K562 (cell line): ENCODE data around the gene PDGFC. TPM values are rescaled to one million over a fixed set of nuclear protein-coding genes. Genes with fewer than 3 reads are reported as not detected.

Experiments used
- ATAC-seq: fragments of 200-7000 bp; cut with Tn5 transposase; 3 replicates; pipeline ENCODE4 v1.9.1; 2020; ENCODE audit warnings: moderate library complexity
- BruUV-seq: library from RNA; stranded (reverse); fragments of 400-500 nt; replicated peaks from 2 replicates; lab custom pipeline; 2021; lab: Mats Ljungman, UMichigan
- CTCF ChIA-PET: fragments of 300-600 bp; formaldehyde crosslinking; extraction: SDS; loops from one replicate; lab custom pipeline; 2021; ENCODE audit warnings: low intra/inter-chr PET ratio; lab: Yijun Ruan, JAX
- POLR2A ChIA-PET: fragments of 300-600, 350-650 bp; sonication (Branson Sonifier 250); formaldehyde crosslinking; extraction: SDS; loops from one replicate; lab custom pipeline; 2021; ENCODE audit warnings: antibody characterized with exemption, inconsistent platforms; lab: Yijun Ruan, JAX
- DNase-seq, 4 experiments: peaks; one replicate each; pipeline versions ENCODE4 v3.0.0 to v3.0.0-alpha.2; 2011 to 2018; ENCODE audit warnings: low spot score in 3 of 4, mixed read lengths in 3 of 4; ENCODE audit errors: extremely low read depth in 1 of 4
- FAIRE-seq: peaks from 2 replicates; lab custom pipeline; 2011; peaks lifted over from hg19 to GRCh38; lab: Jason Lieb, UNC
- H2AFZ ChIP-seq: 2 replicates; pipeline ENCODE4 v1.6.0; 2011; ENCODE audit warnings: low read depth, low read length, control low read depth, inconsistent platforms
- H3K27ac ChIP-seq: fragments of 200-600 bp; 3 replicates; pipeline ENCODE4 v1.8.0; 2011; ENCODE audit warnings: low read depth, mild to moderate bottlenecking, control low read depth, inconsistent platforms, low read length, moderate library complexity, mixed read lengths; ENCODE audit errors: extremely low read depth
- H3K27me3 ChIP-seq, 2 experiments: fragments of 300-600 bp in 1 of 2; 2 replicates in 1 of 2; 3 replicates in 1 of 2; pipeline versions ENCODE4 v1.6.0 to v1.8.0; 2011; ENCODE audit warnings: inconsistent platforms in 2 of 2, low read length in 2 of 2, mild to moderate bottlenecking in 1 of 2, mixed read lengths in 1 of 2, moderate library complexity in 1 of 2; ENCODE audit not compliant: control insufficient read depth in 2 of 2, insufficient read depth in 2 of 2
- H3K36me3 ChIP-seq: fragments of 300-600 bp; 3 replicates; pipeline ENCODE4 v1.8.0; 2011; ENCODE audit warnings: mild to moderate bottlenecking, low read length, inconsistent platforms; ENCODE audit not compliant: control insufficient read depth, insufficient read depth
- H3K4me1 ChIP-seq, 2 experiments: fragments of 200-600 bp in 1 of 2; replicated peaks in 1 of 2; 2 replicates in 1 of 2; 3 replicates in 1 of 2; pipeline versions ENCODE4 v1.5.1 to v1.8.0; 2011; ENCODE audit warnings: inconsistent platforms in 2 of 2, low read length in 2 of 2, mild to moderate bottlenecking in 1 of 2, mixed read lengths in 1 of 2, moderate library complexity in 1 of 2; ENCODE audit not compliant: control insufficient read depth in 2 of 2, insufficient read depth in 2 of 2
- H3K4me2 ChIP-seq: 2 replicates; pipeline ENCODE4 v1.6.1; 2011; ENCODE audit warnings: low read length, control low read depth, inconsistent platforms, mixed read lengths; ENCODE audit not compliant: insufficient read depth
- H3K4me3 ChIP-seq: fragments of 200-600 bp; sonication (generic), shearing (Covaris generic); 2 replicates; pipeline ENCODE4 v1.5.1; 2016; ENCODE audit warnings: control low read depth, inconsistent platforms
- H3K79me2 ChIP-seq: fragments of 200-600 bp; 3 replicates; pipeline ENCODE4 v1.8.0; 2011; ENCODE audit warnings: low read length, inconsistent platforms; ENCODE audit not compliant: control insufficient read depth, insufficient read depth
- H3K9ac ChIP-seq, 2 experiments: 2 replicates each; pipeline versions ENCODE4 v1.6.0 to v1.6.1; 2011; ENCODE audit warnings: low read depth in 2 of 2, low read length in 2 of 2, control low read depth in 1 of 2, inconsistent platforms in 1 of 2, mild to moderate bottlenecking in 1 of 2, mixed read lengths in 1 of 2; ENCODE audit not compliant: insufficient read depth in 1 of 2
- H3K9me1 ChIP-seq: one replicate; pipeline ENCODE4 v1.6.0; 2011; ENCODE audit warnings: inconsistent platforms, mild to moderate bottlenecking, low read length, moderate library complexity; ENCODE audit not compliant: control insufficient read depth, insufficient read depth
- H3K9me3 ChIP-seq: replicated peaks from 2 replicates; pipeline ENCODE4 v1.5.1; 2011; ENCODE audit warnings: low read depth, low read length, inconsistent platforms; ENCODE audit not compliant: control insufficient read depth, insufficient read depth
- H4K20me1 ChIP-seq: replicated peaks from 2 replicates; pipeline ENCODE4 v1.6.1; 2011; ENCODE audit warnings: low read length, inconsistent platforms, mixed read lengths; ENCODE audit not compliant: control insufficient read depth, insufficient read depth
- BRCA1 ChIP-seq, 2 experiments: fragments of 450-650 bp in 1 of 2; sonication (generic) in 1 of 2; formaldehyde crosslinking in 1 of 2; IDR thresholded peaks; 2 replicates each; pipeline versions ENCODE4 v1.5.0 to v1.6.1; 2017 to 2020; ENCODE audit warnings: mild to moderate bottlenecking in 1 of 2, missing genetic modification reagents in 1 of 2
- GATA2 ChIP-seq: sonication (generic); formaldehyde crosslinking; IDR thresholded peaks from 2 replicates; pipeline ENCODE4 v1.4.0; 2020; ENCODE audit warnings: mild to moderate bottlenecking, missing genetic modification reagents
- ILF3 ChIP-seq: fragments of 450-650 bp; IDR thresholded peaks from 2 replicates; pipeline ENCODE4 v1.6.1; 2018; ENCODE audit warnings: antibody characterized with exemption, mild to moderate bottlenecking, moderate library complexity, borderline replicate concordance
- MAFK ChIP-seq: IDR thresholded peaks from 2 replicates; pipeline ENCODE4 v1.6.1; 2011; ENCODE audit warnings: low read length, improper control_type of control experiment
- TFAM ChIP-seq: fragments of 250-450 bp; sonication (Bioruptor Pico); conservative IDR thresholded peaks from 2 replicates; pipeline ENCODE4 v1.5.0; 2021; ENCODE audit warnings: mild to moderate bottlenecking, moderate library complexity
- ZBTB8A ChIP-seq: fragments of 450-650 bp; IDR thresholded peaks from 2 replicates; pipeline ENCODE4 v1.6.1; 2018; ENCODE audit warnings: mild to moderate bottlenecking, moderate library complexity; ENCODE audit not compliant: partially characterized antibody
- WGBS: fragments of 100-300 bp; shearing (Covaris generic); methylation state at CpG from one replicate; pipeline ENCODE4 v1.1.6; 2016; ENCODE audit warnings: low coverage, mixed read lengths; ENCODE audit not compliant: insufficient coverage; ENCODE audit errors: missing lambda C conversion rate; 5-methylcytosine and 5-hydroxymethylcytosine counted together
- in situ Hi-C: fragments of 300-500 bp; cut with MboI; formaldehyde crosslinking; loops from 4 replicates; pipeline ENCODE4 v1.15.0; 2018; ENCODE audit warnings: inconsistent platforms, mixed read lengths
- intact Hi-C: fragments of 100-400 bp; cut with micrococcal nuclease; formaldehyde crosslinking; loops from 2 replicates; pipeline ENCODE4 v1.14.2; 2022
- polyA plus RNA-seq, 8 experiments: library from polyadenylated mRNA; depleted of rRNA in 4 of 8; stranded (reverse) in 5 of 8; unstranded in 3 of 8; fragments of >200 nt; fragmentation: Nextera tagmentation in 2 of 8; fragmentation: Illumina TruSeq in 1 of 8; extraction: Ambion mirVana in 2 of 8; extraction: Trizol in 1 of 8; gene quantifications; 2 replicates each; pipeline versions ENCODE4 v1.2.1 to v1.2.3, GENCODE V29; 2011 to 2014; ENCODE audit warnings: inconsistent platforms in 1 of 8, missing spikeins in 1 of 8
- total RNA-seq, 7 experiments: library from RNA; depleted of rRNA in 6 of 7; stranded (reverse); fragments of >200 nt in 6 of 7; fragmentation: Illumina TruSeq in 2 of 7; extraction: Trizol in 2 of 7; gene quantifications; 2 replicates each; pipeline versions ENCODE4 v1.2.1 to v1.2.3, GENCODE V29; 2011 to 2021; ENCODE audit warnings: low replicate concordance in 1 of 7
- TF ChIP-seq, protein P1 (sequence below): fragments of 450-650 bp; IDR thresholded peaks from 2 replicates; pipeline ENCODE4 v1.6.1; 2016; ENCODE audit warnings: low read depth, mild to moderate bottlenecking, moderate library complexity
- TF ChIP-seq, protein P2 (sequence below): sonication (generic); formaldehyde crosslinking; IDR thresholded peaks from 2 replicates; pipeline ENCODE4 v1.8.1; 2023; ENCODE audit warnings: mild to moderate bottlenecking, missing genetic modification reagents

Gene PDGFC
- total and polyA plus RNA-seq, 9 of the 15 experiments (the other 6 are each of a cell fraction or from before 2014, with no cell fraction given), result not detected

- H3K27ac ChIP-seq, result no peak overlapping the region
- H2AFZ ChIP-seq, result no peak overlapping the region
- H4K20me1 ChIP-seq, result no peaks in the 10 kb centered on the region
- H3K9me3 ChIP-seq, result no peaks in the 10 kb centered on the region
- H3K4me3 ChIP-seq, result no peak overlapping the region
- no peaks in the 10 kb centered on the region for H3K27me3 ChIP-seq
- H3K4me2 ChIP-seq, result no peak overlapping the region
- H3K4me1 ChIP-seq, result no peaks in the 10 kb centered on the region
- in situ Hi-C loops (no loop called here), intact Hi-C loops (no loop called here)
- FAIRE-seq (no peak), ATAC-seq (no peak), DNase-seq (no peak)
- no peaks in the 10 kb centered on the region for H3K79me2 ChIP-seq
- no peaks in the 10 kb centered on the region for H3K9me1 ChIP-seq
- TF ChIP-seq MAFK (no peak), BRCA1 (IDR thresholded peaks at IDR 0.05) (no peak), BRCA1 (CRISPR knock-in tag; IDR thresholded peaks at IDR 0.05) (no peak), TFAM (CRISPR knock-in tag) (no peak), ILF3 (no peak), ZBTB8A (no peak), GATA2 (CRISPR knock-in tag) (no peak)
- TF ChIP-seq, protein P1, sequence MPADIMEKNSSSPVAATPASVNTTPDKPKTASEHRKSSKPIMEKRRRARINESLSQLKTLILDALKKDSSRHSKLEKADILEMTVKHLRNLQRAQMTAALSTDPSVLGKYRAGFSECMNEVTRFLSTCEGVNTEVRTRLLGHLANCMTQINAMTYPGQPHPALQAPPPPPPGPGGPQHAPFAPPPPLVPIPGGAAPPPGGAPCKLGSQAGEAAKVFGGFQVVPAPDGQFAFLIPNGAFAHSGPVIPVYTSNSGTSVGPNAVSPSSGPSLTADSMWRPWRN, result no peak
- TF ChIP-seq, protein P2, sequence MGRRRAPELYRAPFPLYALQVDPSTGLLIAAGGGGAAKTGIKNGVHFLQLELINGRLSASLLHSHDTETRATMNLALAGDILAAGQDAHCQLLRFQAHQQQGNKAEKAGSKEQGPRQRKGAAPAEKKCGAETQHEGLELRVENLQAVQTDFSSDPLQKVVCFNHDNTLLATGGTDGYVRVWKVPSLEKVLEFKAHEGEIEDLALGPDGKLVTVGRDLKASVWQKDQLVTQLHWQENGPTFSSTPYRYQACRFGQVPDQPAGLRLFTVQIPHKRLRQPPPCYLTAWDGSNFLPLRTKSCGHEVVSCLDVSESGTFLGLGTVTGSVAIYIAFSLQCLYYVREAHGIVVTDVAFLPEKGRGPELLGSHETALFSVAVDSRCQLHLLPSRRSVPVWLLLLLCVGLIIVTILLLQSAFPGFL (CRISPR knock-in tag), result no peak
- no TSS peak for BruUV-seq
- no peak overlapping the region for H3K9ac ChIP-seq
- no peaks in the 10 kb centered on the region for H3K36me3 ChIP-seq
- CTCF ChIA-PET, result no interaction called here
- WGBS, result 0% methylated on average over 1 of the region's 1 CpG
- POLR2A ChIA-PET, result no interaction called here
Observed at GRCh38 chr4:156953001-156953400, 18.6 kb downstream of the PDGFC start.
